ENCODE results near the gene RAET1G. TPM values are rescaled to one million over a fixed set of nuclear protein-coding genes. Genes with fewer than 3 reads are reported as not detected.
"Not testable (repeated sequence)": the region's sequence is repeated elsewhere in the genome, so short reads cannot be mapped to it uniquely, and the experiment has no call there.

RAET1G gene
- total and polyA plus RNA-seq, 2 of the 13 experiments (the other 11 are each of a cell fraction or from before 2014, with no cell fraction given) = not detected

DNA sequence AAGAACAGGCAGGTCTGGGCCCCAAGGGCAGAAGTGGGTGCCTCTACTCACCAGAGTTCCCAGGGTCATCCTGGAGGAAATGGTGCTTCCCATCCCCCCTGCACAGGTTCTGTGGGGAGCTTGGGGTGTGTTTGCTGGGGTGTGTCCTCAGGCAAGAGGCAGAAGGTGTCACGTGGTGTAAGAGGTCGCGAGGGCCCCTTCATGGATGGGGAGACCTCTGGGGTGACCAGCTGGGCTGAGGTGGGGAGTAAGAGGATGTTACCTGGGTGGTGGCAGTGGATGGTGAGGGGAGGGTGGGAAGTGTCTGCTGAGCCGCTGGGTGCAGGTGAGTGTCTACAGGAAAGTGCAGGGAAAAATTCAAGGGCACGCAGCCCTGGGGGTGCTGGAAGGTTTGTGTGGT is 830 bp downstream of the RAET1G start:
- WGBS (ENCODE audit: low lambda C conversion rate) = 56% methylated on average over 5 of the region's 5 CpGs
- TF ChIP-seq RAD51 (IDR thresholded peaks at IDR 0.05; ENCODE audit: borderline replicate concordance) = peak; percentile 43; the same call in 1 of the 2 replicates
- TF ChIP-seq MYC (CRISPR knock-in tag; IDR thresholded peaks at IDR 0.05; ENCODE audit: borderline replicate concordance) = 0 out of 2 replicates have a peak, but pooled peaks have one; percentile 7
- peaks cover 34% of the 10 kb centered on the region for H3K4me1 ChIP-seq (ENCODE audit: insufficient read depth, low read length)
- CTCF ChIA-PET (ENCODE audit: low intra/inter-chr PET ratio, low total read pairs); H4K20me1 ChIP-seq (ENCODE audit: insufficient read depth, low read length); BruUV-seq (replicated peaks); H3K79me2 ChIP-seq (ENCODE audit: insufficient read depth, low read length); H3K27ac ChIP-seq (ENCODE audit: extremely low read length, insufficient read depth, low read length); intact Hi-C loops (cut with micrococcal nuclease; ENCODE audit: unreplicated experiment); DNase-seq (ENCODE audit: low spot score); H2AFZ ChIP-seq (ENCODE audit: low read length); H3K36me3 ChIP-seq (replicated peaks in 1 of 2; ENCODE audit: control insufficient read depth in 1 of 2, insufficient read depth in 2 of 2, low read length in 2 of 2); H3K9me3 ChIP-seq (ENCODE audit: low read length); H3K9ac ChIP-seq (ENCODE audit: insufficient read depth, low read depth, low read length); ATAC-seq; FAIRE-seq; POLR2A ChIA-PET: not testable (repeated sequence)
- H3K27me3 ChIP-seq (ENCODE audit: control insufficient read depth in 1 of 2, insufficient read depth in 2 of 2, low read length in 2 of 2) = peaks cover 13 to 75% of the 10 kb centered on the region in 2 experiments
- in situ Hi-C loops (cut with HindIII; ENCODE audit: extremely low pct_ligation_motif_present, low pct_unique_long_range_greater_than_20kb) = loop anchor here (5.0 kb wide), 2 partner anchors 80 to 200 kb away; no protein-coding TSS in a partner anchor
- peak overlapping the region; percentile 79; the same call in 1 of the 2 replicates for H3K4me2 ChIP-seq (ENCODE audit: low read depth, low read length)
- peak overlapping the region in 1 of 3 experiments; percentile 70; a peak in 1 of 6 replicates for H3K4me3 ChIP-seq (replicated peaks in 1 of 3; ENCODE audit: insufficient read depth in 1 of 3, low read depth in 2 of 3, low read length in 3 of 3)

- no peak overlapping the region for H2AFZ ChIP-seq (ENCODE audit: low read length)
- intact Hi-C loops (cut with micrococcal nuclease; ENCODE audit: unreplicated experiment) = no loop called here
- H3K4me2 ChIP-seq (ENCODE audit: low read depth, low read length) = no peak overlapping the region
- H3K4me1 ChIP-seq (ENCODE audit: insufficient read depth, low read length) = peaks cover 31% of the 10 kb centered on the region
- POLR2A ChIA-PET = no interaction called here
- FAIRE-seq = no peak
- H3K27ac ChIP-seq (ENCODE audit: extremely low read length, insufficient read depth, low read length) = no peak overlapping the region
- BruUV-seq (replicated peaks) = no TSS peak
- 37% methylated on average over 6 of the region's 6 CpGs for WGBS (ENCODE audit: low lambda C conversion rate)
- H4K20me1 ChIP-seq (ENCODE audit: insufficient read depth, low read length) = no peaks in the 10 kb centered on the region
- no peak for DNase-seq (ENCODE audit: low spot score)
- H3K4me3 ChIP-seq (replicated peaks in 1 of 3; ENCODE audit: insufficient read depth in 1 of 3, low read depth in 2 of 3, low read length in 3 of 3) = no peak overlapping the region
- no peaks in the 10 kb centered on the region for H3K79me2 ChIP-seq (ENCODE audit: insufficient read depth, low read length)
- no peaks in the 10 kb centered on the region for H3K36me3 ChIP-seq (replicated peaks in 1 of 2; ENCODE audit: control insufficient read depth in 1 of 2, insufficient read depth in 2 of 2, low read length in 2 of 2)
- peaks cover 13 to 76% of the 10 kb centered on the region in 2 experiments for H3K27me3 ChIP-seq (ENCODE audit: control insufficient read depth in 1 of 2, insufficient read depth in 2 of 2, low read length in 2 of 2)
- H3K9ac ChIP-seq (ENCODE audit: insufficient read depth, low read depth, low read length) = no peak overlapping the region
- in situ Hi-C loops (cut with HindIII; ENCODE audit: extremely low pct_ligation_motif_present, low pct_unique_long_range_greater_than_20kb) = loop anchor here (5.0 kb wide), 2 partner anchors 79 to 199 kb away; no protein-coding TSS in a partner anchor
- no peaks in the 10 kb centered on the region for H3K9me3 ChIP-seq (ENCODE audit: low read length)
- CTCF ChIA-PET (ENCODE audit: low intra/inter-chr PET ratio, low total read pairs) = no interaction called here
- no peak for ATAC-seq
- TF ChIP-seq PHF8 (CRISPR knock-in tag; IDR thresholded peaks at IDR 0.05) (no peak), RCOR2 (CRISPR knock-in tag; IDR thresholded peaks at IDR 0.05) (no peak), ZFP82 (CRISPR knock-in tag; IDR thresholded peaks at IDR 0.05; ENCODE audit: borderline replicate concordance) (no peak), SMAD1 (CRISPR knock-in tag; IDR thresholded peaks at IDR 0.05; ENCODE audit: borderline replicate concordance, low read depth) (no peak), NFIB (CRISPR knock-in tag; IDR thresholded peaks at IDR 0.05; ENCODE audit: borderline replicate concordance) (no peak), PRPF4 (IDR thresholded peaks at IDR 0.05; ENCODE audit: low read depth, low read length, poor library complexity, severe bottlenecking) (no peak), NFE2L2 (IDR thresholded peaks at IDR 0.05; ENCODE audit: low read length) (no peak)
- TF ChIP-seq, protein P1, sequence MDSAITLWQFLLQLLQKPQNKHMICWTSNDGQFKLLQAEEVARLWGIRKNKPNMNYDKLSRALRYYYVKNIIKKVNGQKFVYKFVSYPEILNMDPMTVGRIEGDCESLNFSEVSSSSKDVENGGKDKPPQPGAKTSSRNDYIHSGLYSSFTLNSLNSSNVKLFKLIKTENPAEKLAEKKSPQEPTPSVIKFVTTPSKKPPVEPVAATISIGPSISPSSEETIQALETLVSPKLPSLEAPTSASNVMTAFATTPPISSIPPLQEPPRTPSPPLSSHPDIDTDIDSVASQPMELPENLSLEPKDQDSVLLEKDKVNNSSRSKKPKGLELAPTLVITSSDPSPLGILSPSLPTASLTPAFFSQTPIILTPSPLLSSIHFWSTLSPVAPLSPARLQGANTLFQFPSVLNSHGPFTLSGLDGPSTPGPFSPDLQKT (CRISPR knock-in tag; IDR thresholded peaks at IDR 0.05; ENCODE audit: borderline replicate concordance) = no peak
Observed at GRCh38 chr6:149921361-149921760, 1.6 kb downstream of the RAET1G start.
